ENCODE measurements around the gene PUS7L.
"Not testable (repeated sequence)": the region's sequence is repeated elsewhere in the genome, so short reads cannot be mapped to it uniquely, and the experiment has no call there.

DNA sequence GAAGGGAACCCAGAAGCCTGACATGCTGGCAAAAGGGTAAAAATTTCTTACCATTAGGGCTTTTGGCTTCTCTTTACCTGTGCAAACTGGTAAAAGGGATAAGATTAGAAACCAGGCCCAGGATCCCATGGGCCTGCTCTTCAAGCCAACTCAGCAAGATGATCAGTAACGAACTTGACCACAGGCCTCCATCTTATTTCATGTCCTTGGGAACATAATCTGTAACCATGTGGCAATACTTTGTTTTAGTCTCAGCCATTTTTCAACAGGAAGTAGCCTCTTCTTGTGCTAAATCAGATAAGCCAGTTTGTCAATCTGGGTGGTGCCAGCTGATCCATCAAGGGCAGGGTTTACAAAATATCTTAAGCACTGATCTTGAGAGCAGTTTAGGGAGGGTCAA is 57.4 kb downstream of the PUS7L start:
- not testable (repeated sequence) for TF ChIP-seq SNAI2 (CRISPR knock-in tag; IDR thresholded peaks at IDR 0.05); ZNF565 (CRISPR knock-in tag; conservative IDR thresholded peaks at IDR 0.05; ENCODE audit: low read depth); ARNTL (CRISPR knock-in tag; IDR thresholded peaks at IDR 0.05; ENCODE audit: borderline replicate concordance, low read depth); ESRRG (CRISPR knock-in tag; IDR thresholded peaks at IDR 0.05); ZFP3 (CRISPR knock-in tag; IDR thresholded peaks at IDR 0.05); GLIS3 (CRISPR knock-in tag; IDR thresholded peaks at IDR 0.05); TCF4 (CRISPR knock-in tag; IDR thresholded peaks at IDR 0.05; ENCODE audit: borderline replicate concordance); ZNF70 (CRISPR knock-in tag; IDR thresholded peaks at IDR 0.05); RARB (CRISPR knock-in tag; IDR thresholded peaks at IDR 0.05)
- TF ChIP-seq, protein P1, sequence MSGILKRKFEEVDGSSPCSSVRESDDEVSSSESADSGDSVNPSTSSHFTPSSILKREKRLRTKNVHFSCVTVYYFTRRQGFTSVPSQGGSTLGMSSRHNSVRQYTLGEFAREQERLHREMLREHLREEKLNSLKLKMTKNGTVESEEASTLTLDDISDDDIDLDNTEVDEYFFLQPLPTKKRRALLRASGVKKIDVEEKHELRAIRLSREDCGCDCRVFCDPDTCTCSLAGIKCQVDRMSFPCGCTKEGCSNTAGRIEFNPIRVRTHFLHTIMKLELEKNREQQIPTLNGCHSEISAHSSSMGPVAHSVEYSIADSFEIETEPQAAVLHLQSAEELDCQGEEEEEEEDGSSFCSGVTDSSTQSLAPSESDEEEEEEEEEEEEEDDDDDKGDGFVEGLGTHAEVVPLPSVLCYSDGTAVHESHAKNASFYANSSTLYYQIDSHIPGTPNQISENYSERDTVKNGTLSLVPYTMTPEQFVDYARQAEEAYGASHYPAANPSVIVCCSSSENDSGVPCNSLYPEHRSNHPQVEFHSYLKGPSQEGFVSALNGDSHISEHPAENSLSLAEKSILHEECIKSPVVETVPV (CRISPR knock-in tag; IDR thresholded peaks at IDR 0.05) = not testable (repeated sequence)
- TF ChIP-seq, protein P2, sequence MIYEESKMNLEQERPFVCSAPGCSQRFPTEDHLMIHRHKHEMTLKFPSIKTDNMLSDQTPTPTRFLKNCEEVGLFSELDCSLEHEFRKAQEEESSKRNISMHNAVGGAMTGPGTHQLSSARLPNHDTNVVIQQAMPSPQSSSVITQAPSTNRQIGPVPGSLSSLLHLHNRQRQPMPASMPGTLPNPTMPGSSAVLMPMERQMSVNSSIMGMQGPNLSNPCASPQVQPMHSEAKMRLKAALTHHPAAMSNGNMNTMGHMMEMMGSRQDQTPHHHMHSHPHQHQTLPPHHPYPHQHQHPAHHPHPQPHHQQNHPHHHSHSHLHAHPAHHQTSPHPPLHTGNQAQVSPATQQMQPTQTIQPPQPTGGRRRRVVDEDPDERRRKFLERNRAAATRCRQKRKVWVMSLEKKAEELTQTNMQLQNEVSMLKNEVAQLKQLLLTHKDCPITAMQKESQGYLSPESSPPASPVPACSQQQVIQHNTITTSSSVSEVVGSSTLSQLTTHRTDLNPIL (CRISPR knock-in tag; IDR thresholded peaks at IDR 0.05; ENCODE audit: low read depth) = not testable (repeated sequence)
- TF ChIP-seq, protein P3, sequence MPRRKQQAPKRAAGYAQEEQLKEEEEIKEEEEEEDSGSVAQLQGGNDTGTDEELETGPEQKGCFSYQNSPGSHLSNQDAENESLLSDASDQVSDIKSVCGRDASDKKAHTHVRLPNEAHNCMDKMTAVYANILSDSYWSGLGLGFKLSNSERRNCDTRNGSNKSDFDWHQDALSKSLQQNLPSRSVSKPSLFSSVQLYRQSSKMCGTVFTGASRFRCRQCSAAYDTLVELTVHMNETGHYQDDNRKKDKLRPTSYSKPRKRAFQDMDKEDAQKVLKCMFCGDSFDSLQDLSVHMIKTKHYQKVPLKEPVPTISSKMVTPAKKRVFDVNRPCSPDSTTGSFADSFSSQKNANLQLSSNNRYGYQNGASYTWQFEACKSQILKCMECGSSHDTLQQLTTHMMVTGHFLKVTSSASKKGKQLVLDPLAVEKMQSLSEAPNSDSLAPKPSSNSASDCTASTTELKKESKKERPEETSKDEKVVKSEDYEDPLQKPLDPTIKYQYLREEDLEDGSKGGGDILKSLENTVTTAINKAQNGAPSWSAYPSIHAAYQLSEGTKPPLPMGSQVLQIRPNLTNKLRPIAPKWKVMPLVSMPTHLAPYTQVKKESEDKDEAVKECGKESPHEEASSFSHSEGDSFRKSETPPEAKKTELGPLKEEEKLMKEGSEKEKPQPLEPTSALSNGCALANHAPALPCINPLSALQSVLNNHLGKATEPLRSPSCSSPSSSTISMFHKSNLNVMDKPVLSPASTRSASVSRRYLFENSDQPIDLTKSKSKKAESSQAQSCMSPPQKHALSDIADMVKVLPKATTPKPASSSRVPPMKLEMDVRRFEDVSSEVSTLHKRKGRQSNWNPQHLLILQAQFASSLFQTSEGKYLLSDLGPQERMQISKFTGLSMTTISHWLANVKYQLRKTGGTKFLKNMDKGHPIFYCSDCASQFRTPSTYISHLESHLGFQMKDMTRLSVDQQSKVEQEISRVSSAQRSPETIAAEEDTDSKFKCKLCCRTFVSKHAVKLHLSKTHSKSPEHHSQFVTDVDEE (CRISPR knock-in tag; IDR thresholded peaks at IDR 0.05) = not testable (repeated sequence)

Measured in SK-N-SH treated with all-trans-retinoic acid at 6 μM for 48 hours (cell line).